B cell (primary cell): ENCODE data around the gene BAZ2B. TPM values are rescaled to one million over a fixed set of nuclear protein-coding genes. Genes with fewer than 3 reads are reported as not detected.

Experiments
- ATAC-seq: fragments of 200-7000 bp; cut with Tn5 transposase; one replicate; pipeline ENCODE4 v1.10.0; 2021; ENCODE audit warnings: low read depth, mild to moderate bottlenecking, moderate number of reproducible peaks, moderate library complexity
- CTCF ChIA-PET: fragments of 350-600 bp; sonication (Branson Sonifier 250); formaldehyde crosslinking; loops from one replicate; lab custom pipeline; 2021; ENCODE audit warnings: antibody characterized with exemption, inconsistent platforms; lab: Charles Lee
- POLR2A ChIA-PET: fragments of 350-600 bp; sonication (Branson Sonifier 250); formaldehyde crosslinking; loops from one replicate; lab custom pipeline; 2021; ENCODE audit warnings: antibody characterized with exemption; lab: Charles Lee
- DNase-seq: peaks from one replicate; pipeline ENCODE4 v3.0.0; 2013
- H2AFZ ChIP-seq: 2 replicates; pipeline ENCODE4 v1.6.1; 2012; ENCODE audit warnings: mild to moderate bottlenecking, low read depth, low read length; ENCODE audit not compliant: insufficient read depth, poor library complexity, severe bottlenecking
- H3K27ac ChIP-seq, 2 donors: 1 replicate in 1 of 2; 2 replicates in 1 of 2; pipeline ENCODE4 v1.5.1; 2012 to 2013; ENCODE audit warnings: low read length in 2 of 2, mild to moderate bottlenecking in 2 of 2, moderate library complexity in 1 of 2
- H3K27me3 ChIP-seq, 4 experiments: fragments of 200-600 bp in 1 of 4; sonication (generic) in 1 of 4; replicated peaks in 1 of 4; 1 replicate in 2 of 4; 2 replicates in 2 of 4; pipeline versions ENCODE4 v1.6.1 to v1.7.0; 2013 to 2016; ENCODE audit warnings: low read length in 3 of 4, mild to moderate bottlenecking in 2 of 4, mixed read lengths in 1 of 4, moderate library complexity in 1 of 4; ENCODE audit not compliant: insufficient read depth in 4 of 4, control insufficient read depth in 3 of 4; ENCODE audit errors: control extremely low read depth in 1 of 4
- H3K36me3 ChIP-seq, 2 experiments: replicated peaks in 1 of 2; 1 replicate in 1 of 2; 2 replicates in 1 of 2; pipeline versions ENCODE4 v1.6.1 to v1.7.1; 2013; ENCODE audit warnings: low read length in 1 of 2; ENCODE audit not compliant: insufficient read depth in 2 of 2, control insufficient read depth in 1 of 2; ENCODE audit errors: control extremely low read depth in 1 of 2, extremely low read depth in 1 of 2
- H3K4me1 ChIP-seq, 2 donors: fragments of 200-600 bp in 1 of 2; sonication (generic) in 1 of 2; 1 replicate in 1 of 2; 2 replicates in 1 of 2; pipeline versions ENCODE4 v1.5.1 to v1.6.1; 2013 to 2017; ENCODE audit warnings: low read length in 2 of 2; ENCODE audit not compliant: control insufficient read depth in 2 of 2, insufficient read depth in 2 of 2
- H3K4me2 ChIP-seq: replicated peaks from 2 replicates; pipeline ENCODE3; 2012; ENCODE audit warnings: mild to moderate bottlenecking, low read depth, low read length; ENCODE audit not compliant: poor library complexity, severe bottlenecking
- H3K4me3 ChIP-seq, 5 experiments: fragments of 200-600 bp in 1 of 5; sonication (generic) in 1 of 5; 1 replicate in 3 of 5; 2 replicates in 2 of 5; pipeline versions ENCODE4 v1.5.1 to v1.7.0; 2011 to 2016; ENCODE audit warnings: low read length in 4 of 5, mild to moderate bottlenecking in 4 of 5, low read depth in 2 of 5, control low read depth in 1 of 5, moderate library complexity in 1 of 5; ENCODE audit not compliant: insufficient read depth in 1 of 5; ENCODE audit errors: control extremely low read depth in 1 of 5, extremely low read depth in 1 of 5
- H3K79me2 ChIP-seq: fragments of 200-600 bp; sonication (generic); one replicate; pipeline ENCODE4 v1.6.0; 2016; ENCODE audit warnings: low read length; ENCODE audit not compliant: control insufficient read depth, insufficient read depth
- H3K9ac ChIP-seq: fragments of 200-600 bp; sonication (generic); 2 replicates; pipeline ENCODE4 v1.6.1; 2017; ENCODE audit warnings: mild to moderate bottlenecking, low read length, moderate library complexity
- H3K9me3 ChIP-seq, 3 donors: one replicate each; pipeline versions ENCODE4 v1.6.1 to v1.7.1; 2013; ENCODE audit warnings: low read length in 2 of 3; ENCODE audit not compliant: control insufficient read depth in 2 of 3, insufficient read depth in 1 of 3; ENCODE audit errors: control extremely low read depth in 1 of 3
- H4K20me1 ChIP-seq: 2 replicates; pipeline ENCODE4 v1.6.0; 2012; ENCODE audit warnings: mild to moderate bottlenecking, low read length; ENCODE audit not compliant: insufficient read depth, control insufficient read depth, poor library complexity, severe bottlenecking
- H3K27ac Mint-ChIP-seq: one replicate; pipeline ENCODE4 v1.8.0; 2021; ENCODE audit warnings: mixed read lengths
- H3K27me3 Mint-ChIP-seq: one replicate; pipeline ENCODE4 v1.8.0; 2021; ENCODE audit warnings: mixed read lengths
- H3K4me1 Mint-ChIP-seq: one replicate; pipeline ENCODE4 v1.8.0; 2021; ENCODE audit warnings: mixed read lengths
- H3K4me3 Mint-ChIP-seq: one replicate; pipeline ENCODE4 v1.8.0; 2021; ENCODE audit warnings: mixed read lengths
- H3K9me3 Mint-ChIP-seq: one replicate; pipeline ENCODE4 v1.8.0; 2022; ENCODE audit warnings: mixed read lengths; ENCODE audit not compliant: insufficient read depth
- EZH2 ChIP-seq: IDR thresholded peaks from 2 replicates; pipeline ENCODE4 v1.6.1; 2012; ENCODE audit warnings: borderline replicate concordance, low read depth, mild to moderate bottlenecking, moderate library complexity, low read length; ENCODE audit not compliant: insufficient read depth, poor library complexity, severe bottlenecking
- WGBS: methylation state at CpG from one replicate; pipeline ENCODE4 v1.1.5; 2013; ENCODE audit warnings: missing lambda C conversion rate; ENCODE audit not compliant: insufficient coverage; 5-methylcytosine and 5-hydroxymethylcytosine counted together
- intact Hi-C: fragments of 100-400 bp; cut with micrococcal nuclease; formaldehyde crosslinking; loops from one replicate; pipeline ENCODE4 v1.10.0; 2022
- polyA plus RNA-seq: library from polyadenylated mRNA; depleted of rRNA; stranded (reverse); fragments of >200 nt; gene quantifications from 2 replicates; pipeline ENCODE4 v1.2.3, GENCODE V29; 2012
- total RNA-seq, 2 donors: library from RNA; stranded (reverse); fragments of 120-200 nt in 1 of 2; gene quantifications; 1 replicate in 1 of 2; 2 replicates in 1 of 2; pipeline versions ENCODE4 v1.2.3 to v1.2.4, GENCODE V29; 2013 to 2022
- TF ChIP-seq, protein P1 (sequence below): fragments of 200-600 bp; IDR thresholded peaks from one replicate; pipeline ENCODE4 v1.8.0; 2022; ENCODE audit warnings: antibody characterized with exemption, mild to moderate bottlenecking

BAZ2B gene
- total and polyA plus RNA-seq, 2 donors (not counting 1 experiment from before 2014, with no cell fraction given), result 8.6 to 42.3 TPM

DNA sequence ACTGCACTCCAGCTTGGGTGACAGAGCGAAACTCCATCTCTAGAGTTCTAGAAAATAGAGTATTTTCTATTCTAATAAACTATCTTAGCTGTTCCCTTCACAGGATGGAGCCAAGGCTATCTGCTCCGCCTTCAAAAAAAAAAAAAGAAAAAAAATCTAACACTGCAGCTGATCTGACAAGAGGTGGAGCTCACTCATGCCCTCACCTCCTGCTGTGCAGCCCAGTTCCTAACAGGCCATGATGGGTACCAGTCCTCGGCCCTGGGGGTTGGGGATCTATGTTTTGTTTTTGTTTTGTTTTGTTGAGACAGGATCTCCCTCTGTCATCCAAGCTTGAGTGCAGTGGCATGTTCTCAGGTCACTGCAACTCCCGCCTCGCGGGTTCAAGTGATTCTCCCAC is 332.8 kb downstream of the BAZ2B start:
- Histone ChIP-seq H3K4me1 (peaks cover 24 to 36% of the 10 kb centered on the region in 2 donors), H3K36me3 (no peaks in the 10 kb centered on the region), H3K9ac (no peak overlapping the region), H3K4me3 (no peak overlapping the region), H3K27me3 (no peaks in the 10 kb centered on the region), H4K20me1 (no peaks in the 10 kb centered on the region), H2AFZ (no peak overlapping the region), H3K9me3 (no peaks in the 10 kb centered on the region), H3K27ac (peak overlapping the region in 1 of 2 donors; percentile 76), H3K79me2 (peaks cover 75% of the 10 kb centered on the region), H3K4me2 (no peak overlapping the region)
- Mint-ChIP-seq H3K27ac (no peak overlapping the region), H3K4me1 (peaks cover 41% of the 10 kb centered on the region), H3K27me3 (no peaks in the 10 kb centered on the region), H3K4me3 (no peak overlapping the region), H3K9me3 (no peaks in the 10 kb centered on the region)
- POLR2A ChIA-PET, result interaction anchor here (0.6 kb wide), 1 partner anchor 998 kb away, joined by 3 read pairs; no protein-coding TSS in a partner anchor
- intact Hi-C loops, result loop anchor here (10.0 kb wide), 3 partner anchors 829 to 1409 kb away; partner anchors contain the start of genes ACVR1, CCDC148 and PKP4
- 83% methylated on average over 4 of the region's 6 CpGs for WGBS
- no peak for DNase-seq
- TF ChIP-seq EZH2, result no peak
- TF ChIP-seq, protein P1, sequence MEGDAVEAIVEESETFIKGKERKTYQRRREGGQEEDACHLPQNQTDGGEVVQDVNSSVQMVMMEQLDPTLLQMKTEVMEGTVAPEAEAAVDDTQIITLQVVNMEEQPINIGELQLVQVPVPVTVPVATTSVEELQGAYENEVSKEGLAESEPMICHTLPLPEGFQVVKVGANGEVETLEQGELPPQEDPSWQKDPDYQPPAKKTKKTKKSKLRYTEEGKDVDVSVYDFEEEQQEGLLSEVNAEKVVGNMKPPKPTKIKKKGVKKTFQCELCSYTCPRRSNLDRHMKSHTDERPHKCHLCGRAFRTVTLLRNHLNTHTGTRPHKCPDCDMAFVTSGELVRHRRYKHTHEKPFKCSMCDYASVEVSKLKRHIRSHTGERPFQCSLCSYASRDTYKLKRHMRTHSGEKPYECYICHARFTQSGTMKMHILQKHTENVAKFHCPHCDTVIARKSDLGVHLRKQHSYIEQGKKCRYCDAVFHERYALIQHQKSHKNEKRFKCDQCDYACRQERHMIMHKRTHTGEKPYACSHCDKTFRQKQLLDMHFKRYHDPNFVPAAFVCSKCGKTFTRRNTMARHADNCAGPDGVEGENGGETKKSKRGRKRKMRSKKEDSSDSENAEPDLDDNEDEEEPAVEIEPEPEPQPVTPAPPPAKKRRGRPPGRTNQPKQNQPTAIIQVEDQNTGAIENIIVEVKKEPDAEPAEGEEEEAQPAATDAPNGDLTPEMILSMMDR, result no peak
- CTCF ChIA-PET, result no interaction called here
- no peak for ATAC-seq

DNA sequence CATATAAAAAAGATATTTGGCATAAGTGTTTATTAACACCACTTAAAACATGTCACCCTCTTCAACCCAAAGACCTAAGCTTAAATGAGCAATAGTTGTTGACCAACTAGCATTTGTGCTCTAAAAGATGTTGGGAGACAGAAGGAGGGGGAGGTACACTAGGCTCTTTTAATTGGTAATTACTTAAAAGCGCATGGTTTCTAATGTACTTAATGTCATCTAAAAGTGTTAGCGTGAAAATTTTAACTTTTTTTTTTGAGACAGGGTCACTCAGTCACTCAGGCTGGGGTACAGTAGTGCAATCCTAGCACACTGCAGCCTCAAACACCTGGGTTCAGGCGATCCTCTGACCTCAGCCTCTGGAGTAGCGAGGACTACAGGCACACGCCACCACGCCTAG is 335.3 kb downstream of the BAZ2B start:
- no peak overlapping the region for H3K4me3 Mint-ChIP-seq
- no peak for ATAC-seq
- POLR2A ChIA-PET, result interaction anchor here (0.5 kb wide), 1 partner anchor 462 kb away, joined by 3 read pairs; no protein-coding TSS in a partner anchor
- Histone ChIP-seq H3K4me1 (peaks cover 17 to 32% of the 10 kb centered on the region in 2 donors), H3K27ac (peak overlapping the region in 1 of 2 donors; percentile 76), H3K36me3 (peaks cover 0 to 2% of the 10 kb centered on the region in 2 experiments), H3K79me2 (peaks cover 76% of the 10 kb centered on the region), H3K4me3 (no peak overlapping the region), H3K27me3 (no peaks in the 10 kb centered on the region), H3K9ac (no peak overlapping the region), H3K9me3 (no peaks in the 10 kb centered on the region), H3K4me2 (peak overlapping the region; percentile 49), H4K20me1 (no peaks in the 10 kb centered on the region), H2AFZ (no peak overlapping the region)
- DNase-seq, result no peak
- no peaks in the 10 kb centered on the region for H3K27me3 Mint-ChIP-seq
- intact Hi-C loops, result loop anchor here (10.0 kb wide), 3 partner anchors 826 to 1406 kb away; partner anchors contain the start of genes ACVR1, CCDC148 and PKP4
- no peaks in the 10 kb centered on the region for H3K9me3 Mint-ChIP-seq
- peaks cover 38% of the 10 kb centered on the region for H3K4me1 Mint-ChIP-seq
- TF ChIP-seq, protein P1, result no peak
- no peak for TF ChIP-seq EZH2
- H3K27ac Mint-ChIP-seq, result no peak overlapping the region
- CTCF ChIA-PET, result no interaction called here
- WGBS, result 100% methylated on average over 2 of the region's 6 CpGs
